ENCODE data around the gene ERCC6L2.

DNA sequence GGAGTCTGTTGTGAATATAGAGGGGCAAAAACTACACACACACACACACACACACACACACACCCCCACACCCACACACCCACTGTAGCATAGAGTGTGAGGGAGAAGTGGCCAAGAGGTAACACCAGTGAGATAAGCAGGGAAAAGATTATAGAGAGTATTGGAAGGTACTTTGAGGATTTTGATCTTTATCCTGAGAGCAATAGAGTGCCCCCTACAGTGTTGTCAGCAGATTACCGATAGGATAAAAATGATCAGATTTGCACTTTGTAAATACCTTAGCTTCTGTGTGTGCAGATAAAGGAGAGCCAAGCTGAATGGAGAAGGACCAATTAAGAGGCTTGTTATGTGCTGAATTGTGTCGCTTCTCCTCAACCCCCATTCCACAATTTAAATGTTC is 32.3 kb downstream of the ERCC6L2 start:
- TF ChIP-seq ISL1 (CRISPR knock-in tag; IDR thresholded peaks at IDR 0.05) (no peak), ZNF8 (CRISPR knock-in tag; IDR thresholded peaks at IDR 0.05) (no peak), TCF4 (CRISPR knock-in tag; IDR thresholded peaks at IDR 0.05; ENCODE audit: borderline replicate concordance) (no peak), CSRNP3 (CRISPR knock-in tag; IDR thresholded peaks at IDR 0.05) (no peak), ESRRG (CRISPR knock-in tag; IDR thresholded peaks at IDR 0.05) (no peak), ZNF70 (CRISPR knock-in tag; IDR thresholded peaks at IDR 0.05) (no peak), BACH2 (CRISPR knock-in tag; IDR thresholded peaks at IDR 0.05; ENCODE audit: borderline replicate concordance) (no peak), ZFP30 (CRISPR knock-in tag; IDR thresholded peaks at IDR 0.05) (no peak), SNAI2 (CRISPR knock-in tag; IDR thresholded peaks at IDR 0.05) (no peak), ZFP3 (CRISPR knock-in tag; IDR thresholded peaks at IDR 0.05) (no peak), RARB (CRISPR knock-in tag; IDR thresholded peaks at IDR 0.05) (no peak), CREB5 (CRISPR knock-in tag; IDR thresholded peaks at IDR 0.05; ENCODE audit: low read depth) (no peak)
- TF ChIP-seq, protein P1, sequence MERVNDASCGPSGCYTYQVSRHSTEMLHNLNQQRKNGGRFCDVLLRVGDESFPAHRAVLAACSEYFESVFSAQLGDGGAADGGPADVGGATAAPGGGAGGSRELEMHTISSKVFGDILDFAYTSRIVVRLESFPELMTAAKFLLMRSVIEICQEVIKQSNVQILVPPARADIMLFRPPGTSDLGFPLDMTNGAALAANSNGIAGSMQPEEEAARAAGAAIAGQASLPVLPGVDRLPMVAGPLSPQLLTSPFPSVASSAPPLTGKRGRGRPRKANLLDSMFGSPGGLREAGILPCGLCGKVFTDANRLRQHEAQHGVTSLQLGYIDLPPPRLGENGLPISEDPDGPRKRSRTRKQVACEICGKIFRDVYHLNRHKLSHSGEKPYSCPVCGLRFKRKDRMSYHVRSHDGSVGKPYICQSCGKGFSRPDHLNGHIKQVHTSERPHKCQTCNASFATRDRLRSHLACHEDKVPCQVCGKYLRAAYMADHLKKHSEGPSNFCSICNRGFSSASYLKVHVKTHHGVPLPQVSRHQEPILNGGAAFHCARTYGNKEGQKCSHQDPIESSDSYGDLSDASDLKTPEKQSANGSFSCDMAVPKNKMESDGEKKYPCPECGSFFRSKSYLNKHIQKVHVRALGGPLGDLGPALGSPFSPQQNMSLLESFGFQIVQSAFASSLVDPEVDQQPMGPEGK (CRISPR knock-in tag; IDR thresholded peaks at IDR 0.05; ENCODE audit: borderline replicate concordance): no peak
